Choroid plexus epithelial cell (primary cell): ENCODE data around the gene EIF4E3.

Experiments
- DNase-seq: peaks from one replicate; pipeline ENCODE4 v3.0.0-alpha.2; 2010; ENCODE audit warnings: low read depth
- H3K4me3 ChIP-seq: 2 replicates; pipeline ENCODE4 v1.5.1; 2011; ENCODE audit warnings: low read depth, mild to moderate bottlenecking, control low read depth, low read length, moderate library complexity
- CTCF ChIP-seq: conservative IDR thresholded peaks from 2 replicates; pipeline ENCODE4 v1.5.1; 2011; ENCODE audit warnings: low read depth, mild to moderate bottlenecking, control low read depth, inconsistent platforms, low read length, moderate library complexity

Gene EIF4E3

GRCh38 chr3:71625676-71626075 is 99.5 kb downstream of the EIF4E3 start:
- no peak for TF ChIP-seq CTCF
- DNase-seq: no peak
- no peak overlapping the region for H3K4me3 ChIP-seq
